Hepatocyte (in vitro differentiated cells): ENCODE measurements around the gene CRYBG3. TPM values are rescaled to one million over a fixed set of nuclear protein-coding genes. Genes with fewer than 3 reads are reported as not detected.

Experiments used
- DNase-seq: peaks from one replicate; pipeline ENCODE4 v3.0.0-alpha.2; 2016; ENCODE audit warnings: low spot score
- H2AFZ ChIP-seq: fragments of 200-600 bp; sonication (generic); 2 replicates; pipeline ENCODE4 v1.6.0; 2016; ENCODE audit warnings: antibody characterized with exemption, mild to moderate bottlenecking
- H3K27ac ChIP-seq: fragments of 200-600 bp; sonication (generic); 2 replicates; pipeline ENCODE4 v1.5.1; 2016; ENCODE audit warnings: mild to moderate bottlenecking
- H3K27me3 ChIP-seq: fragments of 200-600 bp; sonication (generic); 2 replicates; pipeline ENCODE4 v1.6.1; 2016
- H3K36me3 ChIP-seq: fragments of 200-600 bp; sonication (generic); replicated peaks from 2 replicates; pipeline ENCODE4 v1.5.1; 2016; ENCODE audit warnings: low read depth; ENCODE audit not compliant: insufficient read depth
- H3K4me1 ChIP-seq: fragments of 200-600 bp; sonication (generic); 2 replicates; pipeline ENCODE4 v1.5.1; 2016; ENCODE audit warnings: mild to moderate bottlenecking, moderate library complexity; ENCODE audit not compliant: insufficient read depth
- H3K4me2 ChIP-seq: fragments of 200-600 bp; sonication (generic); 2 replicates; pipeline ENCODE4 v1.6.0; 2016
- H3K4me3 ChIP-seq: fragments of 200-600 bp; sonication (generic); 2 replicates; pipeline ENCODE4 v1.5.1; 2016; ENCODE audit warnings: mild to moderate bottlenecking
- H3K79me2 ChIP-seq: fragments of 200-600 bp; sonication (generic); 2 replicates; pipeline ENCODE4 v1.6.0; 2017; ENCODE audit warnings: mild to moderate bottlenecking
- H3K9me2 ChIP-seq: fragments of 200-600 bp; sonication (generic); replicated peaks from 2 replicates; pipeline ENCODE4 v1.6.0; 2017; ENCODE audit warnings: mild to moderate bottlenecking; ENCODE audit not compliant: insufficient read depth
- H3K9me3 ChIP-seq: fragments of 200-600 bp; sonication (generic); 2 replicates; pipeline ENCODE4 v1.5.1; 2016; ENCODE audit warnings: low read depth, mild to moderate bottlenecking
- H4K20me1 ChIP-seq: fragments of 200-600 bp; sonication (generic); 2 replicates; pipeline ENCODE4 v1.6.0; 2016; ENCODE audit warnings: mild to moderate bottlenecking; ENCODE audit not compliant: insufficient read depth, poor library complexity, severe bottlenecking
- EZH2 ChIP-seq: fragments of 200-600 bp; sonication (generic); IDR thresholded peaks from 2 replicates; pipeline ENCODE4 v1.6.1; 2016; ENCODE audit warnings: antibody characterized with exemption, mild to moderate bottlenecking, borderline replicate concordance
- EZH2phosphoT487 ChIP-seq: fragments of 200-600 bp; sonication (generic); IDR thresholded peaks from one replicate; pipeline ENCODE4 v1.6.1; 2018; ENCODE audit warnings: antibody characterized with exemption, mild to moderate bottlenecking, low read depth, moderate library complexity; ENCODE audit not compliant: unreplicated experiment, severe bottlenecking
- WGBS: methylation state at CpG from one replicate; pipeline ENCODE4 v1.1.6; 2016; ENCODE audit warnings: low lambda C conversion rate; ENCODE audit errors: missing lambda C conversion rate; 5-methylcytosine and 5-hydroxymethylcytosine counted together
- polyA plus RNA-seq: library from polyadenylated mRNA; unstranded; fragments of >200 nt; fragmentation: Nextera tagmentation; extraction: Ambion mirVana; gene quantifications from 2 replicates; pipeline ENCODE4 v1.2.1, GENCODE V29; 2016
- total RNA-seq: library from RNA; depleted of rRNA; stranded (reverse); fragments of >200 nt; gene quantifications from 2 replicates; pipeline ENCODE4 v1.2.3, GENCODE V29; 2014
- TF ChIP-seq, protein P1 (sequence below): fragments of 200-600 bp; sonication (generic); IDR thresholded peaks from 2 replicates; pipeline ENCODE4 v1.5.1; 2016; ENCODE audit warnings: antibody characterized with exemption, mild to moderate bottlenecking; ENCODE audit not compliant: poor library complexity

Gene CRYBG3
- total and polyA plus RNA-seq, 2 experiments from 2014 or later, result 1.6 to 13.2 TPM

DNA sequence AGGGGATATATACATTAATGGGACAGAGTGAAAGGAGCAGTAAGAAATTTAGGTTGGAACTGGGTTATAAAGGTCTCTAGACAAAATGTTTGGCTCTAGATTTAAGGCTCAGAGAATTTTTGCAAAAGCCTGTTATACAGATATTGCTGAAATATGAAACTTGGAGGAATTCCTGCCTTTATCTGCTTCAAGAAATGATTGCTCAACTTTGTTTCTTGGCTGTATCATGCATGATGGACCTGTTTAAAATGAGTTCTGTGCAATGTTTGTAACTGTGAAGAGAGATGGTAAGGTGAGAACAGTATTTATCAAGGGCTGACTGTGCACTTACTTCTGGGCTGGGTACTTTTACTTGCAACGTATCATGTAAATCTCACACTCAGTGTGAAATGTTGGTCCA, 3.3 kb downstream of the CRYBG3 start:
- peaks cover 50% of the 10 kb centered on the region for H3K79me2 ChIP-seq
- DNase-seq, result no peak
- H3K9me3 ChIP-seq, result no peaks in the 10 kb centered on the region
- TF ChIP-seq EZH2phosphoT487 (no peak), EZH2 (no peak)
- TF ChIP-seq, protein P1, sequence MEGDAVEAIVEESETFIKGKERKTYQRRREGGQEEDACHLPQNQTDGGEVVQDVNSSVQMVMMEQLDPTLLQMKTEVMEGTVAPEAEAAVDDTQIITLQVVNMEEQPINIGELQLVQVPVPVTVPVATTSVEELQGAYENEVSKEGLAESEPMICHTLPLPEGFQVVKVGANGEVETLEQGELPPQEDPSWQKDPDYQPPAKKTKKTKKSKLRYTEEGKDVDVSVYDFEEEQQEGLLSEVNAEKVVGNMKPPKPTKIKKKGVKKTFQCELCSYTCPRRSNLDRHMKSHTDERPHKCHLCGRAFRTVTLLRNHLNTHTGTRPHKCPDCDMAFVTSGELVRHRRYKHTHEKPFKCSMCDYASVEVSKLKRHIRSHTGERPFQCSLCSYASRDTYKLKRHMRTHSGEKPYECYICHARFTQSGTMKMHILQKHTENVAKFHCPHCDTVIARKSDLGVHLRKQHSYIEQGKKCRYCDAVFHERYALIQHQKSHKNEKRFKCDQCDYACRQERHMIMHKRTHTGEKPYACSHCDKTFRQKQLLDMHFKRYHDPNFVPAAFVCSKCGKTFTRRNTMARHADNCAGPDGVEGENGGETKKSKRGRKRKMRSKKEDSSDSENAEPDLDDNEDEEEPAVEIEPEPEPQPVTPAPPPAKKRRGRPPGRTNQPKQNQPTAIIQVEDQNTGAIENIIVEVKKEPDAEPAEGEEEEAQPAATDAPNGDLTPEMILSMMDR, result no peak
- H3K27ac ChIP-seq, result no peak overlapping the region
- H3K4me2 ChIP-seq, result peak overlapping the region; percentile 43
- 87% methylated on average over 1 of the region's 1 CpG for WGBS
- H3K36me3 ChIP-seq, result no peaks in the 10 kb centered on the region
- H3K4me3 ChIP-seq, result no peak overlapping the region
- peaks cover 21% of the 10 kb centered on the region for H3K4me1 ChIP-seq
- no peak overlapping the region for H2AFZ ChIP-seq
- H4K20me1 ChIP-seq, result peaks cover 4% of the 10 kb centered on the region
- H3K9me2 ChIP-seq, result no peaks in the 10 kb centered on the region
- H3K27me3 ChIP-seq, result no peaks in the 10 kb centered on the region

DNA sequence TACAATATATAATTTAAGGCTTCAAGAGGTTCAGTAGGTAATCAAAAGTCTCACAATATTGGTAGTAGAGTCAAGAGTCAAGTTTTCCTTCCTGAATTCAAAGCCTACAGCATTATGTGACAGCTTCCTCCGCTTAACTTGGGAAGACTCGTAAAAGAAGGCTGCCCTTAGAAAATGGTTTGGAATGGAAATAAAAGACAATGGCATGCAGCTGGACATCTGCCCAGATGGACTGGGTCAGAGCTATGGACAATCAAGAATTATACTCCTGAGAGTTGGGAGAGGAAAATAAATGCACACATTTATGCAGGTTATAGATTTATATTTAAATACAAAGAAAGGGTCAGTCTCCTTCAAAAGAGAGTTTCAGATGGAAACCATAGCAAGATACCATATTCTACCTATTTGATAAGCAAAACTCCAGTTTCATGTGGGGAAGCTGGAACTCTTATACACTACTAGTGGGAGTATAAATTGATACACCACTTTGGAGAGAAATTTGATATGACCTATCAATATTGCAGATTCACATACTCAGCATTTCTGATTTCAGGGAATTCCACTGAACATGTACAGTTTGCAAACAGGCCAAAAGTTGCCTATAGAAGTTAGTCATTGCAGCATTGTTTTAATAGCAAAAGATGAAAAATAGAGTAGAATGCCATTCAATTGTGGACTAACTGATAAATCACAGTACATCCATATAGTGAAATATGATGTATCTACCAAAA, 6.1 kb downstream of the CRYBG3 start:
- Histone ChIP-seq H2AFZ (no peak overlapping the region), H3K9me3 (no peaks in the 10 kb centered on the region), H4K20me1 (peaks cover 4% of the 10 kb centered on the region), H3K4me2 (no peak overlapping the region), H3K9me2 (no peaks in the 10 kb centered on the region), H3K4me1 (peaks cover 14% of the 10 kb centered on the region), H3K27ac (no peak overlapping the region), H3K36me3 (no peaks in the 10 kb centered on the region), H3K4me3 (no peak overlapping the region), H3K27me3 (no peaks in the 10 kb centered on the region), H3K79me2 (peaks cover 50% of the 10 kb centered on the region)
- 69% methylated on average over 2 of the region's 2 CpGs for WGBS
- DNase-seq, result no peak
- TF ChIP-seq EZH2 (no peak), EZH2phosphoT487 (no peak)
- TF ChIP-seq, protein P1, result no peak

DNA sequence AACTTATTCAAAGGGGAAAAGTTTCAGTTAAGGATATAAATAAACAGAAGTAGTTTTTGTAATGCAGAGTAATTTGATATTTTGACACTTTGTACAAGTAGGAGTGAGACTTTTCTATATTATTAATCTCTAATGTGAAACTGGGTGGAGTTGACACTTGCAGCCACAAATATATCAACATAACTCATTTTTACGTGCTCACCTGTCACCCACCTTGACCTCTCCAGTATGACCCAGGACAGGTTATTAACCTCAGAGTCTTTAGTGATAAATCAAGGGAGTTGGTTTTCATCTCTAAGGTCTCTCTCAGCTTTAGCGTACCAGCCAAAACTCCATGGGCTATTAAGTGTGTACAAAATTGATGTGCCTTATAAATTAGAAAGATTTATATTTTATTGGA, 7.4 kb downstream of the CRYBG3 start:
- Histone ChIP-seq H3K27ac (no peak overlapping the region), H3K79me2 (peaks cover 48% of the 10 kb centered on the region), H3K4me2 (no peak overlapping the region), H3K4me1 (peaks cover 8% of the 10 kb centered on the region), H3K4me3 (no peak overlapping the region), H3K9me2 (no peaks in the 10 kb centered on the region), H3K9me3 (no peaks in the 10 kb centered on the region), H3K36me3 (no peaks in the 10 kb centered on the region), H2AFZ (no peak overlapping the region), H3K27me3 (no peaks in the 10 kb centered on the region), H4K20me1 (peaks cover 4% of the 10 kb centered on the region)
- no peak for TF ChIP-seq EZH2
- TF ChIP-seq, protein P1, result no peak
- TF ChIP-seq EZH2phosphoT487, result no peak
- 98% methylated on average over 2 of the region's 2 CpGs for WGBS
- no peak for DNase-seq
